Fibroblast of lung (primary cell): ENCODE measurements around the gene EVI5.

Source experiments
- EZH2 ChIP-seq: IDR thresholded peaks from 2 replicates; pipeline ENCODE4 v1.5.1; 2012; ENCODE audit warnings: low read length, control low read depth, mild to moderate bottlenecking; ENCODE audit errors: missing control alignments
- TF ChIP-seq, protein P1 (sequence below), 2 donors: IDR thresholded peaks in 1 of 2; conservative IDR thresholded peaks in 1 of 2; 1 replicate in 1 of 2; 2 replicates in 1 of 2; pipeline ENCODE4 v1.5.1; 2011 to 2012; ENCODE audit warnings: low read length in 2 of 2, control low read depth in 1 of 2, inconsistent platforms in 1 of 2, low read depth in 1 of 2, mild to moderate bottlenecking in 1 of 2

DNA sequence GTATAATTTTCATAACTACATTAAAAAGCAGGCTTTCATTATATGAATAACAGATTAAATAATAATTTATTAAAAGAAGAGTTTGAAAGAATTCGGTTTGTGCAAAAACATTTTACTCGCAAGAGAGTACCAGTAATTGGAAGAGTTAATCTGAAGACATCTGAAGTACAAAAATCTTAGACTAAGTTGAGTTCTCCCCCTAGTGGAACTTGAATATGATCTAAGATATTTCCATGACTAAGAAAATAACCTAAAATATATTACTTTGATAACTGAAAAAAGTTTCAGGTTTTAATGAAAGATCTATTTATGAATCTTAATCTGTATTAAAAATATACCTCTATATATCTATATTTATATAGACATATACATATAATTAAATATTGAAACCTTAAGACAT is 185.7 kb downstream of the EVI5 start:
- TF ChIP-seq, protein P1, sequence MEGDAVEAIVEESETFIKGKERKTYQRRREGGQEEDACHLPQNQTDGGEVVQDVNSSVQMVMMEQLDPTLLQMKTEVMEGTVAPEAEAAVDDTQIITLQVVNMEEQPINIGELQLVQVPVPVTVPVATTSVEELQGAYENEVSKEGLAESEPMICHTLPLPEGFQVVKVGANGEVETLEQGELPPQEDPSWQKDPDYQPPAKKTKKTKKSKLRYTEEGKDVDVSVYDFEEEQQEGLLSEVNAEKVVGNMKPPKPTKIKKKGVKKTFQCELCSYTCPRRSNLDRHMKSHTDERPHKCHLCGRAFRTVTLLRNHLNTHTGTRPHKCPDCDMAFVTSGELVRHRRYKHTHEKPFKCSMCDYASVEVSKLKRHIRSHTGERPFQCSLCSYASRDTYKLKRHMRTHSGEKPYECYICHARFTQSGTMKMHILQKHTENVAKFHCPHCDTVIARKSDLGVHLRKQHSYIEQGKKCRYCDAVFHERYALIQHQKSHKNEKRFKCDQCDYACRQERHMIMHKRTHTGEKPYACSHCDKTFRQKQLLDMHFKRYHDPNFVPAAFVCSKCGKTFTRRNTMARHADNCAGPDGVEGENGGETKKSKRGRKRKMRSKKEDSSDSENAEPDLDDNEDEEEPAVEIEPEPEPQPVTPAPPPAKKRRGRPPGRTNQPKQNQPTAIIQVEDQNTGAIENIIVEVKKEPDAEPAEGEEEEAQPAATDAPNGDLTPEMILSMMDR (conservative IDR thresholded peaks at IDR 0.05 in 1 of 2, IDR thresholded peaks at IDR 0.05 in 1 of 2; ENCODE audit: low read depth in 1 of 2, low read length in 2 of 2): peak; percentile 10 to 30
- no peak for TF ChIP-seq EZH2
